ENCODE results near the gene ZNF200. TPM values are rescaled to one million over a fixed set of nuclear protein-coding genes. Genes with fewer than 3 reads are reported as not detected.

The ZNF200 gene
- polyA plus RNA-seq, 1 donor (not counting 4 experiments of a cell fraction or from before 2014, with no cell fraction given), result 4.3 TPM

DNA sequence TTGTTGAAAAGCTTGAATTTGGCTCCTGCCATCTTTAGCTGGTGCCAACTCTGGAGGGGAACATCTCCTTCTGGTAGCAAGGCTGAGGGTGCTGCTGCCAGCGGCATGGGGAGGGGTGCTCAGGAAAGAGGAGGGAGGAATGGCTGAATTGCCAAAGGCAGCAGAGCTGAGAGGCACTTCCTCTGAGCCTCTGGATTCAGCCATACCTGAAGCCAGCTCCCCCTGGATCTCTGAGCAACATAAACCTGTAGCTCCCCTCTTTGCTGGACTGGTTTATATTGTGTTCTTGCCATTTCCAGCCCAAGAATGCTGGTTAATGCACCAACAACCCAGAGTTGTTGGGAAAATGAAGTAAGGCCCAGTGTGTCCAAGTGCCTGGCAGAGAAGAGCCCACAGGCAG lies 14.1 kb upstream of the ZNF200 start:
- Histone ChIP-seq H3K36me3 (ENCODE audit: control insufficient read depth in 2 of 2, extremely low read depth in 1 of 2, insufficient read depth in 2 of 2, low read length in 2 of 2) (no peaks in the 10 kb centered on the region), H3K9me3 (ENCODE audit: control insufficient read depth, low read depth, low read length) (no peaks in the 10 kb centered on the region), H3K9me1 (ENCODE audit: control insufficient read depth, extremely low read depth, insufficient read depth, low read length) (no peaks in the 10 kb centered on the region), H3K79me2 (ENCODE audit: control insufficient read depth, insufficient read depth, low read length) (no peaks in the 10 kb centered on the region), H3K27me3 (ENCODE audit: control insufficient read depth, extremely low read depth, insufficient read depth, low read length) (no peaks in the 10 kb centered on the region), H4K20me1 (ENCODE audit: control insufficient read depth, extremely low read depth, insufficient read depth, low read length) (no peaks in the 10 kb centered on the region), H3K9ac (ENCODE audit: control insufficient read depth, extremely low read depth, insufficient read depth, low read length) (no peak overlapping the region), H2AFZ (ENCODE audit: control insufficient read depth, low read length) (no peak overlapping the region), H3K4me3 (ENCODE audit: control insufficient read depth in 2 of 3, extremely low read depth in 1 of 3, insufficient read depth in 2 of 3, low read depth in 1 of 3, low read length in 3 of 3) (no peak overlapping the region), H3K4me1 (ENCODE audit: control insufficient read depth, extremely low read depth, insufficient read depth, low read length) (no peaks in the 10 kb centered on the region), H3K27ac (ENCODE audit: control insufficient read depth, insufficient read depth, low read length) (no peak overlapping the region), H3K4me2 (ENCODE audit: control insufficient read depth, extremely low read depth, insufficient read depth, low read depth, low read length) (no peak overlapping the region)
- TF ChIP-seq, protein P1, sequence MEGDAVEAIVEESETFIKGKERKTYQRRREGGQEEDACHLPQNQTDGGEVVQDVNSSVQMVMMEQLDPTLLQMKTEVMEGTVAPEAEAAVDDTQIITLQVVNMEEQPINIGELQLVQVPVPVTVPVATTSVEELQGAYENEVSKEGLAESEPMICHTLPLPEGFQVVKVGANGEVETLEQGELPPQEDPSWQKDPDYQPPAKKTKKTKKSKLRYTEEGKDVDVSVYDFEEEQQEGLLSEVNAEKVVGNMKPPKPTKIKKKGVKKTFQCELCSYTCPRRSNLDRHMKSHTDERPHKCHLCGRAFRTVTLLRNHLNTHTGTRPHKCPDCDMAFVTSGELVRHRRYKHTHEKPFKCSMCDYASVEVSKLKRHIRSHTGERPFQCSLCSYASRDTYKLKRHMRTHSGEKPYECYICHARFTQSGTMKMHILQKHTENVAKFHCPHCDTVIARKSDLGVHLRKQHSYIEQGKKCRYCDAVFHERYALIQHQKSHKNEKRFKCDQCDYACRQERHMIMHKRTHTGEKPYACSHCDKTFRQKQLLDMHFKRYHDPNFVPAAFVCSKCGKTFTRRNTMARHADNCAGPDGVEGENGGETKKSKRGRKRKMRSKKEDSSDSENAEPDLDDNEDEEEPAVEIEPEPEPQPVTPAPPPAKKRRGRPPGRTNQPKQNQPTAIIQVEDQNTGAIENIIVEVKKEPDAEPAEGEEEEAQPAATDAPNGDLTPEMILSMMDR (optimal IDR thresholded peaks at IDR 0.05 in 1 of 3, IDR thresholded peaks at IDR 0.05 in 1 of 3, conservative IDR thresholded peaks at IDR 0.05 in 1 of 3; ENCODE audit: extremely low read depth in 1 of 3, insufficient read depth in 2 of 3, low read length in 3 of 3), result no peak
- no peak for TF ChIP-seq EZH2 (IDR thresholded peaks at IDR 0.05; ENCODE audit: low read length)
- DNase-seq (ENCODE audit: low read depth, low spot score), result no peak
- dilution Hi-C loops (cut with MboI; ENCODE audit: extremely low pct_ligation_motif_present, low sequenced_read_pairs), result no loop called here
- no peak for FAIRE-seq

DNA sequence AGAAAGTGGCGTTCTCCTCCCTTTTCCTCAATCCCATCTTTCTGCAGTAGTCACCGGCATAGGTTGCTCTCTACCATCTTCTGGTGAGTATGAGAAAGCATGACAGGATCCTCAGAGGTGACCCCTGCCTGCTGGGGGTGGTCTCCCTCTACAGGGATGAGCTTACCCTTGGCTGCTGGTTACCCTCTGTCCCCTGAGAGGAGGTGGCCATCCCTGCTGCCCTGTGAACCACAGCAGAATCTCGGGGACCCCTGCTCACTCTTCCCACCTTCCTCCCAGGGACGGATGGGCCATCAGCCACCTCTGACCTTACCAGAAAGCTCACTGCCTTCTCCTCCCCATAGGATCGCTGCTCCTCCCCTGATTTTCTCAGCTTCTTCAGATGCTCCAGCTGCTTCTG lies 13.6 kb upstream of the ZNF200 start:
- Histone ChIP-seq H3K9ac (ENCODE audit: control insufficient read depth, extremely low read depth, insufficient read depth, low read length) (no peak overlapping the region), H3K4me1 (ENCODE audit: control insufficient read depth, extremely low read depth, insufficient read depth, low read length) (no peaks in the 10 kb centered on the region), H3K27me3 (ENCODE audit: control insufficient read depth, extremely low read depth, insufficient read depth, low read length) (no peaks in the 10 kb centered on the region), H3K27ac (ENCODE audit: control insufficient read depth, insufficient read depth, low read length) (no peak overlapping the region), H4K20me1 (ENCODE audit: control insufficient read depth, extremely low read depth, insufficient read depth, low read length) (no peaks in the 10 kb centered on the region), H3K36me3 (ENCODE audit: control insufficient read depth in 2 of 2, extremely low read depth in 1 of 2, insufficient read depth in 2 of 2, low read length in 2 of 2) (no peaks in the 10 kb centered on the region), H2AFZ (ENCODE audit: control insufficient read depth, low read length) (no peak overlapping the region), H3K4me2 (ENCODE audit: control insufficient read depth, extremely low read depth, insufficient read depth, low read depth, low read length) (no peak overlapping the region), H3K9me3 (ENCODE audit: control insufficient read depth, low read depth, low read length) (no peaks in the 10 kb centered on the region), H3K9me1 (ENCODE audit: control insufficient read depth, extremely low read depth, insufficient read depth, low read length) (no peaks in the 10 kb centered on the region), H3K4me3 (ENCODE audit: control insufficient read depth in 2 of 3, extremely low read depth in 1 of 3, insufficient read depth in 2 of 3, low read depth in 1 of 3, low read length in 3 of 3) (no peak overlapping the region), H3K79me2 (ENCODE audit: control insufficient read depth, insufficient read depth, low read length) (no peaks in the 10 kb centered on the region)
- dilution Hi-C loops (cut with MboI; ENCODE audit: extremely low pct_ligation_motif_present, low sequenced_read_pairs), result no loop called here
- no peak for DNase-seq (ENCODE audit: low read depth, low spot score)
- FAIRE-seq, result no peak
- TF ChIP-seq EZH2 (IDR thresholded peaks at IDR 0.05; ENCODE audit: low read length), result no peak
- TF ChIP-seq, protein P1 (optimal IDR thresholded peaks at IDR 0.05 in 1 of 3, IDR thresholded peaks at IDR 0.05 in 1 of 3, conservative IDR thresholded peaks at IDR 0.05 in 1 of 3; ENCODE audit: extremely low read depth in 1 of 3, insufficient read depth in 2 of 3, low read length in 3 of 3), result no peak
